HuH-7.5 (cell line): ENCODE results near the gene DLX3.

Experiments used
- DNase-seq: peaks from one replicate; pipeline ENCODE4 v3.0.0; 2011; ENCODE audit warnings: low spot score

Gene DLX3

DNA sequence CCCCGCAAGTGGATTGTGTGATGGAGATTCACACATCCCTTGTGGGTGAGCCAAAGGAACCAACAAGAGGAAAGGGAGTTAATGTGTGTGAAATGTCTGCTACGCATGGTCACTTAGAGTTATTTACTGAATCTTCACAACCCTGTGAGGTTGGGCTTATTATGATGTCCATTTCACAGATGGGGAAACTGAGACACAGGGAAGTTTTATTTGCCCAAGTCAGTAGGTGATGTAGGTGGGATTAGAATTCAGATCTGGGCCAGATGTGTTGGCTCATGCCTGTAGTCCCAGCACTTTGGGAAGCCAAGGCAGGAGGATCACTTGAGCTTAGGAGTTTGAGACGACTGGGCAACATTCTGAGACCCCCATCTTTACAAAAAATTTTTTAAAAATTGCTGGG lies 37.7 kb downstream of the DLX3 start:
- DNase-seq, result no peak

- DNase-seq, result no peak
These were observed 38.2 kb downstream of the DLX3 start for GRCh38 chr17:49956780-49957179.

GRCh38 chr17:49955157-49955556 lies 39.9 kb downstream of the DLX3 start:
- no peak for DNase-seq

DNA sequence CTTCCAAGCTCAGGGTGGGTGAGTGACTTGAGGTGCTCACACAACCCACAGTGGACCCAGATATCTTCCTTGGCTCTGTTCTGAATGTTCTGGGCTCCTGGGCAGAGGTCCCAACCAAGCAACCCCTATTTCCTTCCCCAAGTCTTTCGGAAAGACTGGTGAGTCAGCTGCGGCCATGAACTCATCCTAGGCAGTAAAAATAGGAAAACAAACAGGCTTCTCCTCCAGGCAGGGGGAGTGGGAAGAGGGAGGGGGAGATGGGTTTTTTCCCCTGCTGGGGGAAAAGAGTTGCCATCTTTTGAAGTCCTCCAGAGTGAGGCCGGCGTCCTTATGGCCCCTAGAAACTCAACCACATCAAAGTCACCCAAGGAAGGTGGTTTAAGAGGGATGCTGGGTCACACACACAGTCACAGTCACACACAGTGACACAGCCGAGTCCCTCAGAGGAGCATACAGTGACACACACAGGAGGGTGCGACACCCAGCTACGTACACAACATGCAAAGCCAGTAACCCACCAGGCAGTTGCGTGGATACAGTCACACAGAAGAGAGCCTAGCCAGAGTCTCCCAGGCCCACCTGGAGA lies 42.0 kb downstream of the DLX3 start:
- DNase-seq, result no peak

DNA sequence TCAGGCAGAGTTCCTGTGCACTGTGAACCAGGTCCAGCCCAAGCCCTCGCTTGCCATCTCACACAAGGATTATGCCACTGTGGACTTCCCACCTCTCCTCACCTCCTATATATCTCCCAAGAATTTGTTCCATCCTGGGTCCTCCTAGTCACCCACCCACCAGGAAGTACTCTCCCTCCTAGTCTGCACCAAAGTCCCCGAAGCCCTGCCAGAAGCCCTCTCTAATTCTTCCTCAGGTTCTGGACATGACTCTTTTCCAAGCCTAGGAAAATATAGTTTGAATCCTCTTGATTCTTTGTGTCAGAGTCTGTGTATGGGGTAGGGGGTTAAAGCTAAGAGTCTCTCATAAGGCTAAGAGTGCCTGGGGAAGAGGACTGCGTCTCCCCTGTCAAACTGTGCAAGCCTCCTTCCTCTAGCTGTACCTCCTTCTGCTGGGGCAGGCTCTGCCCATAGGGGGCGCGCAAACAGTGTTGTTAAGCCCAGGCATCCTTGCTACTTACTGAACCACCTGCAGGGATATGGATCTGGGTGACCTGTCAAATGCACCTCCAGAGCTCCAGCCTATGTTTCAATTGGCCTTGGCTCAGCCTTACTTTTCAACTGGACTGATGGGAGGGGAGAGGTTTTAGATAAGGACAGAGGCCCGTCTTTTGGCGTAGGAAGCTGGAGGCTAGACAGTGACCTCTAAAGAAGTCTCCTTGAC lies 42.7 kb downstream of the DLX3 start:
- DNase-seq, result peak; percentile 88

GRCh38 chr17:49951362-49952082 lies 43.5 kb downstream of the DLX3 start:
- no peak for DNase-seq

GRCh38 chr17:49949634-49950033 lies 45.4 kb downstream of the DLX3 start:
- no peak for DNase-seq

- no peak for DNase-seq
These were observed 48.0 kb downstream of the DLX3 start for GRCh38 chr17:49946964-49947584.

GRCh38 chr17:49946208-49946607 lies 48.8 kb downstream of the DLX3 start:
- DNase-seq, result no peak

GRCh38 chr17:49944273-49944870 lies 50.7 kb downstream of the DLX3 start:
- DNase-seq, result no peak

DNA sequence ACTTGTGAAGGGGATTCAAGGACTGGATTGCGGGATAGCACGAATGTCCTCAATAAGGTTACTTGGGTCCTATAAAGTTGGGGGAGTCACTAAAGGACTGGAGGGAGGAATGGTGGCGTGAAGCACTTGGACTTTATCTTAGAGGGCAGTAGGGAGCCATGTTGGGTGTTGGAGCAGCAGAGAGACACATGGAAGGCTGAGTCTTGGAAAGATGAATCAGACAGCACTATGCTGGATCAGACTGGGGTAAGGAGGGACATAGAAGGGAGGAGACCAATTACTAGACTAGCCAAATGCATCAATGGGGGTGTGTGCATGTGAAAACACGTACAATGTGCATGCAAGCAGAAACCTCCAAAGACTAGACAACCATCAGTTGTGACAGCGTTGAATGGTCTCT lies 52.1 kb downstream of the DLX3 start:
- DNase-seq, result no peak

DNA sequence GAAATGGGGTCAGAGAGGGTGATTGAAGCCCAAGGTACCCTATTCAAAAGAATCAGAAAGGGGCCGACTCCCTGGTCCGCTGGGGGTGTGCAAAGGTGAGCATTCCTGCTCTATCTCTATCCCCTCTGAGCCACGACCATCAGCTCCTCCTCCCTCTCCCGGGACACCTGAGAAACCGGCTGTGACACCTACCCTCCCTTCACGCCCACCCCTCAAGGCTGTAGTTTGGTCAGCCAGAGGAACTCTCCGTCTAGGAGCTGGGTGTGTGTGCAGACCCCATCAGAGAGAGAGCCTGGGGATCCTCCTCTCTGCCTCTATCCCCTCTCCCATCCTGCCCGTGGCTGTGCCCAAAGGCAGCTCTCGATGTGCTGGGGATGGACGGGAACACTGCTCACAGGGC lies 53.6 kb downstream of the DLX3 start:
- no peak for DNase-seq
